ENCODE measurements around the gene ABCB6.
A peak's percentile ranks its signal among the peaks of the same experiment; 100 is the strongest.
"Not testable (repeated sequence)": the region's sequence is repeated elsewhere in the genome, so short reads cannot be mapped to it uniquely, and the experiment has no call there.

Gene ABCB6
- 0.24 to 1.3 reads per million in 2 donors for total RNA-seq

DNA sequence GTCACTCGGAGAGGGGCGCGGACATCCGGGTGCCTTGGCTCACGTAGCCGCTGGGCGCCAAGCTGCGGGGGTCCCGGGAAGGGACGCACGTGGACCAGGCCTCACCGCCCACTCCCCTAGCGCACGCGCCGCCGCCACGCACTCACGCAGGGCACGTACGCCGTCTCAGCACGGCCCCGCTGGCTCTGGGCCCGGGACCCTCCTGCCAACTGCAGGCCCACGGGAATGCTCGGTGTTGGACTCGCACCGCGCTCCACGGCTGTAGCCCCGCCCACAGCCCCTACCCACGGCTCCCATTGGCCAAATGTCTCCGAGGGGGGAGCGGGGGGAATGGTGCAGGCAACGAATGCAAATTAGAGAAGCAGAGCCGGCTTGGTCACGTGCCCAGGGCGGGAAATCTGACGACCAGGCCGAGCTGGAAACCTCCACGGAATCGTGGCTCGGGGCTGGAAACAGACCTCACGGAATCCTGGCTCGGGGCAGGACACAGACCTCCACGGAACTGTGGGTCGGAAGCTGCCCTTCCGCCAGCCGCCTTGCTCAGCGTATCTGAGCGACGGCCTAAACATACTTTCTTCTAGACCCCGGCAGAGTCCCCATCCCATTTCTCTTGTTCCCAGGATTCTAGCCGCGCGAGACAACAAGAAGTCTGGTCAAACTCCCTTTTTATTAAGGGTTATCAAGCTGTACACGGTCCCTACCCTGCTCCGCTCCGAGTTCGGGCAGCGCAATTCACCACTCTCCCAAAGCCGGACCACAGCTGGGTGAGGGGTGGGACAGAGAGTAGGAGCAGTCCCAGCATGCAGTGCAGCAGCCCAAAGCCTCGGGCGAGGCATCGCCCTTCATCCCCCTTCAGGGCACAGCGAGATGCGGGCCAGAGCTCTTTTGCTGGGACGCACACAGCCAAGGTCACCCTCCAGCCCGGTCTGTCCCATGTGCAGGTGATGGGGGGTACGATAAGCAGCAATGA, at the start of gene ABCB6:
Gene ABCB6 (minus strand): TSS at position 227 of the 970 bp plus-strand sequence. CDS start 285 bp downstream, outside the sequence.
- peak; percentile 83 for DNase-seq

DNA sequence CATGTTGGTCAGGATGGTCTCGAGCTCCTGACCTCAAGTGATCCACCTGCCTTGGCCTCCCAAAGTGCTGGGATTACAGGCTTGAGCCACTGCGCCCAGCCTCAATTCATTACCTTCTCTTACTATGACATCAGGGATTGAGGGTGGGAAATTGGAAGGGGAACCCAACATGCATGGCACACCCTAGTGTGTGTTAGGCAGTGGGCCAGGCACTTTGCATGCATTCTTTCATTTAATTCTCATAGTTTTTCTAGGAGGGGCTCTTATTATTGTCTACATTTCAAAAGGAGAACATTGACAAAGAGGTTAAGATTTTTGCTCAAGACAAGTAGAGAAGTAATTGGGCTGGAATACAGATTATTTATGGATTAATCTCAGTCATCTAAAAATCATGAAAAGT, 49.5 kb upstream of the ABCB6 start:
- no peak for DNase-seq

DNA sequence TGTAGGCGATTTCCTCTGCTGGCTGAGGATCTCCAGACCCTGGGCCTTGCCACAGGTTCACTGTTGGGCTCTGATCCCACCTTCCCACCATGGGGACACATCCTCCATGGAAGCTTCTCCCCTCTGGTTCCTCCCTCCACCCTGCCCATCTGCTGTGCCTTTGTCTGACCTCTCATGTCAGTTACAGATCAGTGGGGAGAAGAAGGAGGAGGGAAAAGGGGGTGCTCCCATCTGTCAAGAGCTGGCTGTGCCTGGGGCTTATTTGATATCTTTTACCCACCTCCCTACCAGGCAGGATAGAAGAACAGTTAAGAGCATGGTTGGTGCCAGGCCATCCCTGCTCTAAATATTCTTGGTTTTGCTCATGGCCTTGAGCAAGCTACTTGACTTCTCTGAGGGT, 48.1 kb upstream of the ABCB6 start:
- DNase-seq = no peak

DNA sequence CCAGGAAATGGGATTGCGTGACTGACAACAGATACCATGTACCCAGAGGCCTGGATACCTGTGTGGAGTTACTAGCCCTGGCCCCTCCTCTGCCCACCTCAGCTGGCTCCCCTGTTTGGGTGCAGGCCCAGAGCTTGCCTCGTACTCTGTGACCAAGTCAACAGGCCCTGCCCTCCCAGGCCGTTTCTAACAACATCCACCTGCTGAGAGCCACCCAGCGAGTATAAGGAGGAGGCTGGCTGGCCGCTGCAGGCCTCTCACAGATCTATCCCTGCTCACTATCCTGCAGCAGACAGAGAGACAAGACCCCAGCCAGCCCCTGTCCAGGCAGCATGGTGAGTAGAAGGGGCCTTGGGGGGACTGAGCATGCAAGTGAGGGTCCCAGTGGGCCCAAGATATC, 47.5 kb upstream of the ABCB6 start:
- no peak for DNase-seq

DNA sequence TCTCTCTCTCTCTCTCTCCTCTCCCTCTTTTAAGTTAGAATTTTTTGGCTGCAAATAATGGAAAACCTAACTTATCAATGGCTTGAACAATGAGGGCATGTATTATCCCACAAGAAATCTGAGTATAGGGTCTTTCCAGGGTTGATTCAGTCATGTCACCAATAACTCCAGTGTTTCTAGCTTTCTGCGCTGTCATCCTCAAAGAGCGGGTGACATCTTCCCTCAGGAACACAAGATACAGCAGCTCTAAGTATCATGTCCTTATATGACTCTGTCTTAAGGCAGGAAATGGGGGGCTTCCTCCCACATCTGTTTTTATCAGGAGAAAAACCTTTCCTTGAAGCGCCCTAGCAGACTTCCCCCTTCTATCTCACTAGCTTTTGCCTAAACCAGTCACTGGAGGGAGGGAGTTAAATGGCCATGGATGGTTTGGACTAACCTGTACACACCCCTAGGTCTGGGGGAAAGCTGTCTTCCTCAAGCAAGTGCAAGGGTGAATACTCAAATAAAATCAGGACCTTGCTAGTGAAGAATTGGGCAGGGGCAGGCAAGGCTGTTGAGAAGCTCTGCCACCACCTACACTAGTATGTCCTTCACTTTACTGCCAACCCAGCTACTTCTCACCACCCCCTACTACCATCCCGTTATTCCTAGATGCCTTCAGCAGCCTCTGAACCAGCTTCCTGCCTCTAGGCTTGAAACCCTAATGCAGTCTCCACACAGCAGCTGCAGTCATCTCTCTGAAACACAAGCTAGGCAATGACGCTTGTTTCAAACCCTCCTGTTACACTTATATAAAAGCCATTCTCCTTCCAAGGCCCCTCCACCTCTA, 42.5 kb upstream of the ABCB6 start:
- no peak for DNase-seq

DNA sequence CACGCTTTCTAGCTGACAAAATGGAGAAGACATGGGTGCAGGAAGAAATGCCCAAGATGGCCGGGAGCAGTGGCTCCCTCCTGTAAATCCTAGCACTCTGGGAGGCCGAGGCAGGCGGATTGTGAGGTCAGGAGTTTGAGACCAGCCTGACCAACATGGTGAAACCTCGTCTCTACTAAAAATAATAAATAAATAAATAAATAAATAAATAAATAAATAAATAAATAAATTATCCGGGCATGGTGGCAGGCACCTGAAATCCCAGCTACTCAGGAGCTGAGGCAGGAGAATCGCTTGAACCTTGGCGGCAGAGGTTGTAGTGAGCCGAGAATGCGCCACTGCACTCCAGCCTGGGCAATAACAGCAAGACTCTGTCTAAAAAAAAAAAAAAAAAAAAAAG, 40.2 kb upstream of the ABCB6 start:
- DNase-seq = not testable (repeated sequence)

DNA sequence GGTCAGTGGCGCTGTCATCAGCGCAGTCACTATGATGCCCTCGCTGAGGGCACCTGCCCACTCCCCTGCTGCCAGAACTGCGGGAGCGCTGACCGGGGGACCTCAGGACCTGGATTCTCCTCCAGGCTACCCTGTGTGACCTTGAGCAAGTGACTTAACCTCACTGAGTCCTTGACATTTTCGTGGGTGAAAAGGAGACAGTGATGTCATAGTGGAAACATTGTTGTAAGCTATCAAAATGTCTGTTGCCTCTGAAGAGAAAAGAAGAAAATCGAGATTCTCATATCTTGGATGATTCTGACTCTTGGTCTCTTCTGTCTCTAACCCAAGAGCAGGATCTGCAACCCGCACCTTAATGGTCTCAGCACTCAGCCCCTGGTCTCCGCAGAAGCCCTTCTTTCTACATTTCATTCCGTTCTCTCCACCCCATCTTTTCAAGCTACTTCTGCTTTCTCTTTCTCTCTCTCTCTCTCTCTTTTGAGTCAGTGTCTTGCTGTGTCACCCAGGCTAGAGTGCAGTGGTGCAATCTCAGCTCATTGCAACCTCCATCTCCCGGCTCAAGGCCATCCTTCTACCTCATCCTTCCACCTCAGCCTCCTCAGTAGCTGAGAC, 35.9 kb upstream of the ABCB6 start:
- DNase-seq = peak; percentile 27

DNA sequence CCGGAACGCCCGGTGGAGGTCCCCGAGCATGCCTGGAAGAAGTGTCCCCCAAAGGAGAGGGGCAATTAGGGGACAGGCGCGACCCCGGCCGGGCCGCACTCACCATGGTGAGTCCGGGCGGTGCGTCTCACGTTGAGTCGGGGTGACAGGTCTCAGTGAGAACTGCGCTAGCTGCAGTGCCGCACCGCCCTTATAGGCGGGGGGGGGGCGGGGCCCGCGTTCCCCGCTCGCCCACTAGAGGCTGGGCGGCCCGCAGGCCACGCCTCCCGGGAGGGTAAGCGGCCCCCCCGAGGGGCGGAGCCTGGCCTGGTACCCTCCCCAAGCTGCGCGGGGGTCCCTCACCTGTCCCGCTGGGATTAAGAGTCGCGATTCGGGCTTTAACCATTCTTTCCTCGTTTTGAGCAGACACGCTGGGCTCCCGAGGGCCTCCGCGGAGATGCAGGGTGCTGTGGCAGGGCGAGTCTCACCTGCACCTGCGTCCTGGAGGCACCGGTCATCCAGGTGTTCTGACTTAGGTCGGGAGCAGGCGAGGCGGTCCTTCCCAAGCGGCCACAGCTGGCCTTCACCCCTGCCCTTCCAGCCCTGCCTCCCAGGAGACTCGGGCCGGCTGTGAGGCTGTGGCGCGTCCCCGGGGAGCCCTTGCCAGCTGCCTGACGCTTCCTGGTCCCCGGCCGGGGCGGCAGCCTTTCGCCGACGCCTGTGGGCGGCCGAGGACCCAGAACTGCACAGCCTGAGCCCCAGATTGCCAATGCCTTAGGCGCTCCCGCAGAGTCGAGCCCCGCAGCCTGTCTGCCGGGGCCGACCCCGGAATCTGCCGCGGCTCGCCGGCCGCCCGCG, 35.2 kb upstream of the ABCB6 start, which contains the start of gene TUBA4A:
Gene TUBA4A (minus strand): TSS at position 166 of the 837 bp plus-strand sequence. CDS start 60 bp downstream, at position 106.
- peak; percentile 91 for DNase-seq

DNA sequence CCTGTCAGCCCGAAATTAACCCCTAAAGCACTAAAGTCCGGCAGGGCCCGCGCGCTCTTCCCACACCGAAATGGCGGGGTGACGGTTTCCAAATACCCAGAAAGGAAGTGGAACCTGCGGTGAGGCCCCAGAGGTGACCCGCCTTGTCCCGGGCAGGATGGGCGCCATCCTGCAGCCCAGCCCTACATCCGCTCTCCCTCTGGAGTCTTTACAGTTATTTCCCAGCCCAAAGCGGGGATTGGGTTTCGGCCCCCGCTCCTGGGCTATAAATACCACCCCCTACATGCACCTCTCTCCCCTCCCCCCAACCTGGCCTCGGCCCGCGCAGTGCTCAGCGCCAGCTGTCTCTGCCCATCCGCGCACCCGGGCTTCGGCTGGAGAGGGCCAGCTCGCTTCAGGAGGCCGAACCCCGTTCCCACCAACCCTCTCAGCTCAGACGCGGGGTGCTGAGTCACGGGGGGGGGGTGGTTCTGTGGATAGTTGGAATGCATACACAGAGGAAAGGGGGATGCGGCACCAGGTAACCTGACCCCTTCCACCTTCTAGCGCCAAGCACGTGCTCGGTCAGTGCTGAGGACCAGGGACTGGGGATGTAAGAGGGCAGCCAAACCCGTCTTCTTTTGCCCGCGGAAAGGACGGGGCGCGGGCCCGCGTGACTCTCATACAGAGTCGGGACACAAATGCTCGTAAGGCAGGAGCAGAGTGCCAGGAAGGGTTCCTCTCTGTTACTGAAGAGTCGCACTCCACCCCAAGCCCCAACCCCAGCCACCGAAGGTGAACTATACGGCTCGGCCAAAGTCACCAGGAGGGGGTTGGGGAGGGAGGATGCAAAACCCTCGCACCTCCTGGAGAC, 34.4 kb upstream of the ABCB6 start, which contains the start of gene TUBA4B:
Gene TUBA4B (plus strand): TSS at position 344 of the 853 bp plus-strand sequence. CDS start 165 bp downstream, at position 509.
- peak; percentile 38 for DNase-seq

DNA sequence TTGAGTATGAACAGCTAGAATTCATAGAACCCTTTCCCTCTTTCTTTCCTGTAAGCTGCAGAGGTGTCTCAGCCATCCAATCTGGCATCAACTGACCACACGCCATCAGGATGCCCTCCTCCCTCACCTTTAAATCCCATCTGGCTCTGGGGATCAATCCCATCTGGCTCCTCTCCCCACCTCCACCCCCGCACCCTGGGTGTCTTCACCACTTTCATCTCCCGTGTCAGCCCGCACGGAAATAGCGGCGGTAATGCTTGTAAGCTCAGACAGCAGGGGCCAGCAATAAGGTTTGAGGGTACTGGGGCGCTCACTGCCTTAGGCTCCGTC, 33.8 kb upstream of the ABCB6 start:
- DNase-seq = peak; percentile 25

DNA sequence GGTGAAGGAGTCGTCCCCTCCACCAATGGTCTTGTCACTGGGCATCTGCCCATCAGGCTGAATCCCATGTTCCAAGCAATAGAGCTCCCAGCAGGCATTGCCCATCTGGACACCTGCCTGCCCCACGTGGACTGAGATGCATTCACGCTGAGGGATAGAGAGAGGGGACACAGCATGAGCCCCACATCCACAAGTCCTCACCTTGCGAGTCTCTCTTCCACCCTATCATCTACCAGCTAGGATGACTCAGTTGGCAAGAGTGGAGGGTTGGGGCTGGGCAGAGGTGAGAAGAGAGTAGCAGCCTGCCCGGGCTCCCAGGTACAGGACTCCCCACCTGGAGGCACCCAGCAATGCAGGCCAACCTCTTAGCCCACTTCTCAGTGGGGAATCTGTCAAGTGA, 33.3 kb upstream of the ABCB6 start:
- no peak for DNase-seq

DNA sequence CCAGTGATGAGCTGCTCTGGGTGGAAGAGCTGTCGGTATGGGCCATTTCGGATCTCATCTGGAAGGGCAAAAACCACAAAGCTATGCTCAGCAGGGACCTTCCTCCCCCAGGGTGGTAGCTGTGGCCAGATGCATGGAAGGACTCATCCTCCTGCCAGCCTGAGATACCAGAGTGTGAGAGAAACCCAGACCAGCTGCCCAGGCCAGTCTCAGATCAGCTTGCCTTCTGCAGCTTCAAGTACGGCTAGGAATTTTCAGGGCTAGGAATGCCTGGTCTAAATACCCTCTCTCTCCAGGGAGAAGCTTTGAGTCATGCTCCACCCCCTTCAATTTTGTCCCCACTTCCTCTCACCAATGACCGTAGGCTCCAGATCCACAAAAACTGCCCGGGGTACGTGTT, 32.9 kb upstream of the ABCB6 start:
- no peak for DNase-seq

DNA sequence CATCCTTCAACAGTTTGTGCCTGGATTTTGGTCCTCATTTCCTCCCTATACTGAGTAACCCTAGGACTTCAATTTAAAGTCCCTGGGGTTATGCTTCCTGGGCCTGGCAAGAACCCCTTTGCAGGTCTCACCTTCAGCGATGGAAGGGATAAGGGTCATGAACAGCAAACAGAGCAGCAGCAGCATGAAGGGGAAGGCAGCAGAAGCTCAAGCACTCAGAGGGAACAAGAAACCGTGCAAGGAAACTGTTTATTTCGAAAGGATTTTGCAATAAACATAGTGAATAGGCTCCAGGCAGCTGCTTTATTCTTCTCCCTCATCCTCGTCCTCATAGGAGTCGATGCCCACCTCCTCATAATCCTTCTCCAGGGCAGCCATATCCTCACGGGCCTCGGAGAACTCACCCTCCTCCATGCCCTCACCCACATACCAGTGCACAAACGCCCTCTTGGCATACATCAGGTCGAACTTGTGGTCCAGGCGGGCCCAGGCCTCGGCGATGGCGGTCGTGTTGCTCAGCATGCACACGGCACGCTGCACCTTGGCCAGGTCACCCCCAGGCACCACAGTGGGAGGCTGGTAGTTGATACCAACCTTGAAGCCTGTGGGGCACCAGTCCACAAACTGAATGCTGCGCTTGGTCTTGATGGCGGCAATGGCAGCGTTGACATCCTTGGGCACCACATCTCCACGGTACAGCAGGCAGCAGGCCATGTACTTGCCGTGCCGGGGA, 31.5 kb upstream of the ABCB6 start:
- no peak for DNase-seq

DNA sequence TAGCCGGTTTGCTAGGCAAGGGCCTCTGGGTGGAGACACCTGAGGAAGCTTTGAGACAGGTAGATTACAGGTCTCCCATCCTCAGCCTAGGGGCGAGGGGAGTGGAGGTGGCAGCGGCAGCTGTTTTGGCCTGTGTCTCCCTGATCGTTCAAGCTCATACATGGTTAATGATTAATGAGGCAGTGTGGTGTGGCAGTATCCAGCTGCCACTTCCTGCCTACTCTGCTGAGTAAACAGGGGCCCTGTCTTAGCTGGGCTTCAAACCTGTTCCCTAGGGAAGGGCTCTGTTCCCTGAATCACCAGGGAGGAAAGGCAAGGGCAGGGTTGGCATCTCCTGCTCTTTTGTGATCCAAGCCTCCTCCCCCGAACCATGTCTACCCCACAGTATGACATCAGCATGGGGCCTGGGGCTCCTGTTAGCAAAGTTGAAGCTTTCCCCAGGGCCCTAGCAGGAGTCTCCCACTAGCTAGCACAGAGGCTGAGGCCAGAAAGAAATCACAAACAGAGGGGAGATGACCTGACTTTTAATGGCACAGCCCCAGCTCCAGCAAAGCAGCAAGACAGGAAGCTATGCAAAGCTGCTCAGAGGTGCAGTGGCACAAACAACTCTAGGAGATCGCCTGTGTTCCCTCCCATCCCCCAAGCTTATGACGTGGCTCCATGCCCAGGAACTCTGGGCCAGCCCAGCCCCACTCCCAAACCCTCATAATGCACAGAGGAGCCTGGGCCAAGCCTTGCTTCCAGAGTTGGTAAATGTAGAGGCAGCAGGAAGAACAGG, 30.6 kb upstream of the ABCB6 start:
- peak; percentile 36 for DNase-seq

DNA sequence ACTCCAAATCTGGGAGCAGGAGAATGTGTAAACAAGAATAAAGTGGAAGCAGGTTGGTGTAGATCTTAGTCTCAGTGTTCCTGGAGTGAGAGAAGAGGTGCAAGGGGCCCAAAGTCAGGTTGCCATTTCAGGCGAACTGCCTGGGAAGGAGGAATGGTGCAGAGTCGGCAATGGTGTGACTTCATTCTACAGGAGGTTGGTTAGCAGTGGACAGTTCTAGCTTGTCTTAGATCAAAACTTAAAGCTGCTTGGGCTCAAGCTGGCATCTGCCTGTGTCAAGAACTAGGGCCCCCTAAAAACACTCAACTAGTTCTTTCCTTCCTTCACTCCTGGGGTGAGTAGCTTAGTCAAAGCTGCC, 30.1 kb upstream of the ABCB6 start:
- DNase-seq = no peak

DNA sequence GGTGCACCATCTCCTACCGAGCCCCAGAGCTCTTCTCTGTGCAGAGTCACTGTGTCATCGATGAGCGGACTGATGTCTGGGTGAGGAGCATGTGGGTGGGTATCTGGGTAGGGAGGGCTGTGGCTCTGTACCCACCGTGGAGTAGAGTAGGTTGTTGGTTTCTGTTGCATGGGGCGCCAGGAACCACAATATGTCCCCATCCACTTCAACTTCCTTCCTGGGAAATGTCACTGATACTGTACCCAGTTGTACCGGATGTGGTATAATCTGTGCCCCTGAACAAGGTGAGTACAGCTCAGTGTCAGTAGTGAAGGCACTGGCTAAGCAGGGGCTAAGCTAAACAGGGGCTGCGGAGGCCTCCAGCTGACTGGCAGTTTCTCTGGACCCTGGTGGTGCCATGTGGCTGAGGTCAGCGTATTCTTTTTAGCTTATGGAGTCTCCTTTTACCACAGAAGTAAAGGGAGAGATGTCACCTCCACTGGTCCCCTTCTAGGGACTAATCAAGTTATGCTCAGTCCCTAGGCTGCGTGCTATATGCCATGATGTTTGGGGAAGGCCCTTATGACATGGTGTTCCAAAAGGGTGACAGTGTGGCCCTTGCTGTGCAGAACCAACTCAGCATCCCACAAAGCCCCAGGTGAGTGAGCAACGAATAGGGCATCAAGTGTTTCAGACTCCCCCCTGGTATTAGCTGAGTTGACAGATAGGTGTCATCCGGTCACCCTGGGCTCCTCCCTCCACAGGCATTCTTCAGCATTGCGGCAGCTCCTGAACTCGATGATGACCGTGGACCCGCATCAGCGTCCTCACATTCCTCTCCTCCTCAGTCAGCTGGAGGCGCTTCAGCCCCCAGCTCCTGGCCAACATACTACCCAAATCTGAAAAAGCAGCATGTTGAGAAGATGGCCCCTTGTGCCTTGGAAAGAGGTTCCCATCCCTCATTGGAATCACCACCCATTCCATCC, 29.2 kb upstream of the ABCB6 start:
- DNase-seq = peak; percentile 44

DNA sequence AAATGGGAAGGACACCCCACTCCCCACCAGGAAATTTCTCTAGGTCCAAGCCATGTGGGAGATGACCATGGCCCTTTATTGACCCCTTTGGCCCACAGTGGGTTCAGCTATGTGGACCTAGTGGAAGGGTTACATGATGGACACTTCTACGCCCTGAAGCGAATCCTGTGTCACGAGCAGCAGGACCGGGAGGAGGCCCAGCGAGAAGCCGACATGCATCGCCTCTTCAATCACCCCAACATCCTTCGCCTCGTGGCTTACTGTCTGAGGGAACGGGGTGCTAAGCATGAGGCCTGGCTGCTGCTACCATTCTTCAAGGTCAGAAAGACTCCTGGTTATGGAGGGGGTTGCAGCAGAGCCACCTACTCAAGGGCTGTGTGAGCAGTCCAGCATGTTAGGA, 27.8 kb upstream of the ABCB6 start:
- no peak for DNase-seq

DNA sequence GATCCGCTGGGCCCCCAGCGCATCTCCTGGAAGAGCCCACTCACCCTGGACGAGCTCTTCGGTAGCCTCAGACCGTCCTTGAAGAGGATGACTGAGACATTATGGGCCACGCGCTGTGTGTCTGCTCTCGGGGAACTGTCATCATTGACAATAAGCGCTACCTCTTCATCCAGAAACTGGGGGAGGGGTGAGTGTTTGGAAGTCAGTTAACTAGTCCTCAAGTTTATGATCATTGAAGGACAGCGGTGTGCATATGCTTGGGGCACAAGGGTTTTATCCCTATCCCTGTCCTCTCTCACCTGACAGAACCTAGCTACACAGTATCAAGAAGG, 27.1 kb upstream of the ABCB6 start:
- no peak for DNase-seq
